Gastrocnemius medialis (tissue), 4 donors: ENCODE results near the gene CDK5RAP3.

ENCODE experiments used
- POLR2A ChIP-seq, 2 donors: fragments of 450-650 bp; IDR thresholded peaks; one replicate each; pipeline ENCODE4 v1.6.1; 2017; ENCODE audit warnings: antibody characterized with exemption in 2 of 2, mild to moderate bottlenecking in 2 of 2, moderate library complexity in 2 of 2
- TF ChIP-seq, protein P1 (sequence below), 5 experiments: fragments of 450-650 bp in 3 of 5; fragments of 200-600 bp in 2 of 5; sonication (generic) in 2 of 5; IDR thresholded peaks in 4 of 5; conservative IDR thresholded peaks in 1 of 5; 1 replicate in 4 of 5; 2 replicates in 1 of 5; pipeline ENCODE4 v1.5.1; 2016 to 2019; ENCODE audit warnings: antibody characterized with exemption in 5 of 5, mild to moderate bottlenecking in 3 of 5, moderate library complexity in 3 of 5

DNA sequence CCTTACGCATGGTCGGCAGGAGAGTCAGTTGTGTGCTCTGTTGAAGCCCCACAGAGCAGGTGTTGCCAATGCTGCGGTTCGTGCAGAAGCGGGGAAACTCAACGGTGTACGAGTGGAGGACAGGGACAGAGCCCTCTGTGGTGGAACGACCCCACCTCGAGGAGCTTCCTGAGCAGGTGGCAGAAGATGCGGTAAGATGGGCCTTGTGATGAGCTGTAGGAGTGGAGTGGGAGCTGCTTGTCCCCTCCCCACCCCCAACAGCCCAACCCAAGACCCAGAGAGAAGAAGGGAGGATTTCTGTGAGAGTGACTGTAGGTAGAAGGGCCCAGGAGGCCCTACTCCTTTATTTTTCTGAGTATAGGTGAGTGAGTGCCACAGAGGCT, 4.9 kb downstream of the CDK5RAP3 start:
- TF ChIP-seq, protein P1, sequence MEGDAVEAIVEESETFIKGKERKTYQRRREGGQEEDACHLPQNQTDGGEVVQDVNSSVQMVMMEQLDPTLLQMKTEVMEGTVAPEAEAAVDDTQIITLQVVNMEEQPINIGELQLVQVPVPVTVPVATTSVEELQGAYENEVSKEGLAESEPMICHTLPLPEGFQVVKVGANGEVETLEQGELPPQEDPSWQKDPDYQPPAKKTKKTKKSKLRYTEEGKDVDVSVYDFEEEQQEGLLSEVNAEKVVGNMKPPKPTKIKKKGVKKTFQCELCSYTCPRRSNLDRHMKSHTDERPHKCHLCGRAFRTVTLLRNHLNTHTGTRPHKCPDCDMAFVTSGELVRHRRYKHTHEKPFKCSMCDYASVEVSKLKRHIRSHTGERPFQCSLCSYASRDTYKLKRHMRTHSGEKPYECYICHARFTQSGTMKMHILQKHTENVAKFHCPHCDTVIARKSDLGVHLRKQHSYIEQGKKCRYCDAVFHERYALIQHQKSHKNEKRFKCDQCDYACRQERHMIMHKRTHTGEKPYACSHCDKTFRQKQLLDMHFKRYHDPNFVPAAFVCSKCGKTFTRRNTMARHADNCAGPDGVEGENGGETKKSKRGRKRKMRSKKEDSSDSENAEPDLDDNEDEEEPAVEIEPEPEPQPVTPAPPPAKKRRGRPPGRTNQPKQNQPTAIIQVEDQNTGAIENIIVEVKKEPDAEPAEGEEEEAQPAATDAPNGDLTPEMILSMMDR (IDR thresholded peaks at IDR 0.05 in 4 of 5, conservative IDR thresholded peaks at IDR 0.05 in 1 of 5): no peak
- TF ChIP-seq POLR2A (IDR thresholded peaks at IDR 0.05): no peak
